ENCODE data around the gene RCC2. TPM values are rescaled to one million over a fixed set of nuclear protein-coding genes. Genes with fewer than 3 reads are reported as not detected.

The RCC2 gene
- total RNA-seq, 1 experiment from 2014 or later = 107 TPM

GRCh38 chr1:17363351-17363750, 76.1 kb downstream of the RCC2 start:
- no peak for DNase-seq
- no peaks in the 10 kb centered on the region for H3K36me3 Mint-ChIP-seq (ENCODE audit: insufficient read depth, unreplicated experiment)
- no TSS peak for BruUV-seq (replicated peaks)
- TF ChIP-seq CTCF (IDR thresholded peaks at IDR 0.05; ENCODE audit: unreplicated experiment) = no peak
- H3K27me3 Mint-ChIP-seq (ENCODE audit: unreplicated experiment) = peaks cover 42% of the 10 kb centered on the region
- no peak overlapping the region for H3K4me3 Mint-ChIP-seq (ENCODE audit: low read depth, unreplicated experiment)
- H3K4me1 Mint-ChIP-seq (ENCODE audit: low read depth, unreplicated experiment) = no peaks in the 10 kb centered on the region
- no peaks in the 10 kb centered on the region for H3K9me3 Mint-ChIP-seq (ENCODE audit: low read depth, unreplicated experiment)
- CTCF ChIA-PET = no interaction called here
- H3K27ac Mint-ChIP-seq (ENCODE audit: unreplicated experiment) = no peak overlapping the region
- intact Hi-C loops (cut with micrococcal nuclease; ENCODE audit: unreplicated experiment) = no loop called here

DNA sequence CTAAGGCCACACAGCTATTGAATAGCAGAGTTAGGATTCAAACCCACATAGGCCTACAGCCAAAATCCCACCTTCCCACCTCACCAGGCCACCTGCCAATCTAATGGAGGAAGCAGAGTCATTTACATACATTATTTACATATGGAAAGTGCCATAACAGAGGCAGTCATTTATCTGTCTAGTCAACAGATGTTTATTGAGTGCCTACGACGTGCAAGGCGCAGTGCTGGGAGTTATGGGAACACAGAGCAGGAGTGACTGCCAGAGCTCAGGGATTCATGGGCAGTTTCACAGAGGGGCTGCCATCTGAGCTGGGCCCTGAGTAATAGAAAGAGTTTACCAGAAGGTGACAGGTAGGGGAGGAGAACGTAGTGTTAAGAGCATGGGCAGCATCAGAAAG, 77.8 kb downstream of the RCC2 start:
- BruUV-seq (replicated peaks) = no TSS peak
- H3K9me3 Mint-ChIP-seq (ENCODE audit: low read depth, unreplicated experiment) = no peaks in the 10 kb centered on the region
- CTCF ChIA-PET = no interaction called here
- no peak for TF ChIP-seq CTCF (IDR thresholded peaks at IDR 0.05; ENCODE audit: unreplicated experiment)
- peaks cover 36% of the 10 kb centered on the region for H3K27me3 Mint-ChIP-seq (ENCODE audit: unreplicated experiment)
- no peak overlapping the region for H3K27ac Mint-ChIP-seq (ENCODE audit: unreplicated experiment)
- H3K4me1 Mint-ChIP-seq (ENCODE audit: low read depth, unreplicated experiment) = no peaks in the 10 kb centered on the region
- H3K36me3 Mint-ChIP-seq (ENCODE audit: insufficient read depth, unreplicated experiment) = no peaks in the 10 kb centered on the region
- intact Hi-C loops (cut with micrococcal nuclease; ENCODE audit: unreplicated experiment) = no loop called here
- DNase-seq = no peak
- no peak overlapping the region for H3K4me3 Mint-ChIP-seq (ENCODE audit: low read depth, unreplicated experiment)

DNA sequence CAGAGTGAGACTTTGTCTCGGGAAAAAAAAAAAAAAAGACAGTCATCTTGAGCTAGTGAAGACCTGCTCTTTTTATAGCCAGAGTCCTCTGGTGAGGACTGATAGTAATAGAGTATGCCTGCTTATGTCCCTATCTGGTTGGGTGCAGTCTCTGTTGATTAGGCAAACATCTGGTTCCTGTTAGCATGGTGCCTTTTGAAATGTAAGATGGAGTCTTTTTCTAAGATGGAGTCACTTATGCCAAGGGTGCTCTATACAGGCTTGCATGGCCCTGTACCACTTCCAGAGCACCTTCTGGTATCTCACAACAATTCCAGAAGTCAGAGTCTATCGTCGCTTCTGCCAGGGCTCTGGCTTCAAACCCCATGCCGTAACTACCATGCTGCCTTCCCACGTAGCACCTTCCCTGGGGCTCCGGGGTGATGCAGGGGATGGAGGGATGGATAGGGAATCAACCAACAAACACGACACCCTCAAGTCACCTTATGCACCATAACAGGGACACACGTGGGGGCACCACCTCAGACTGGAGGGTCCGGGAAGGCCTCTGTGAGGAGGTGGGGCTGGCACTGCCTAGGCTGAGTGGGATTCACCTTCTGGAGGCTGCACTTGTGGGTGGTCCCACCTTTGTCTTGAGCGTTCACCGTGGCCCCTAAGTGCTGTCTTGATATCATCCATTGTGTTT, 79.1 kb downstream of the RCC2 start:
- Mint-ChIP-seq H3K27ac (ENCODE audit: unreplicated experiment) (no peak overlapping the region), H3K9me3 (ENCODE audit: low read depth, unreplicated experiment) (no peaks in the 10 kb centered on the region), H3K36me3 (ENCODE audit: insufficient read depth, unreplicated experiment) (no peaks in the 10 kb centered on the region), H3K4me1 (ENCODE audit: low read depth, unreplicated experiment) (no peaks in the 10 kb centered on the region), H3K27me3 (ENCODE audit: unreplicated experiment) (peaks cover 35% of the 10 kb centered on the region), H3K4me3 (ENCODE audit: low read depth, unreplicated experiment) (no peak overlapping the region)
- CTCF ChIA-PET = no interaction called here
- no peak for TF ChIP-seq CTCF (IDR thresholded peaks at IDR 0.05; ENCODE audit: unreplicated experiment)
- BruUV-seq (replicated peaks) = no TSS peak
- no peak for DNase-seq
- intact Hi-C loops (cut with micrococcal nuclease; ENCODE audit: unreplicated experiment) = no loop called here

GRCh38 chr1:17359808-17360207, 79.7 kb downstream of the RCC2 start:
- H3K27me3 Mint-ChIP-seq (ENCODE audit: unreplicated experiment) = peaks cover 35% of the 10 kb centered on the region
- intact Hi-C loops (cut with micrococcal nuclease; ENCODE audit: unreplicated experiment) = no loop called here
- CTCF ChIA-PET = no interaction called here
- no peak overlapping the region for H3K4me3 Mint-ChIP-seq (ENCODE audit: low read depth, unreplicated experiment)
- no peaks in the 10 kb centered on the region for H3K9me3 Mint-ChIP-seq (ENCODE audit: low read depth, unreplicated experiment)
- no peaks in the 10 kb centered on the region for H3K4me1 Mint-ChIP-seq (ENCODE audit: low read depth, unreplicated experiment)
- DNase-seq = no peak
- TF ChIP-seq CTCF (IDR thresholded peaks at IDR 0.05; ENCODE audit: unreplicated experiment) = no peak
- no peak overlapping the region for H3K27ac Mint-ChIP-seq (ENCODE audit: unreplicated experiment)
- no peaks in the 10 kb centered on the region for H3K36me3 Mint-ChIP-seq (ENCODE audit: insufficient read depth, unreplicated experiment)
- BruUV-seq (replicated peaks) = no TSS peak

All from Calu3 (cell line).